Activated T-cell treated with anti-CD3 and anti-CD28 coated beads, Interleukin-2, amount 50 U/mL, for 24 hours (primary cell): Measurements from ENCODE around the gene RAB29.
A peak's percentile ranks its signal among the peaks of the same experiment; 100 is the strongest.
"Not testable (repeated sequence)": the region's sequence is repeated elsewhere in the genome, so short reads cannot be mapped to it uniquely, and the experiment has no call there.

Experiments
- DNase-seq: peaks from one replicate; pipeline ENCODE4 v3.0.0-alpha.2; 2020
- H3K27ac Mint-ChIP-seq: 2 replicates; pipeline ENCODE4 v1.8.0; 2020; ENCODE audit warnings: mild to moderate bottlenecking, mixed read lengths
- H3K27me3 Mint-ChIP-seq: 2 replicates; pipeline ENCODE4 v1.8.0; 2020; ENCODE audit warnings: mixed read lengths
- H3K36me3 Mint-ChIP-seq: 2 replicates; pipeline ENCODE4 v1.8.0; 2020; ENCODE audit warnings: low read depth, mixed read lengths
- H3K4me1 Mint-ChIP-seq: 2 replicates; pipeline ENCODE4 v1.8.0; 2020; ENCODE audit warnings: low read depth, mixed read lengths
- H3K4me3 Mint-ChIP-seq: 2 replicates; pipeline ENCODE4 v1.8.0; 2020; ENCODE audit warnings: mild to moderate bottlenecking, moderate library complexity, mixed read lengths
- H3K9me3 Mint-ChIP-seq: 2 replicates; pipeline ENCODE4 v1.8.0; 2020; ENCODE audit warnings: mixed read lengths

The RAB29 gene

GRCh38 chr1:205775015-205775716 lies at the start of gene RAB29:
TSS of gene RAB29 (minus strand) at chr1:205775482. CDS start at chr1:205774956, 526 bp downstream.
- Mint-ChIP-seq H3K4me3 (peak within 1 kb of the TSS; percentile 88), H3K27ac (peak within 1 kb of the TSS; percentile 91), H3K27me3 (no peaks in the 10 kb centered on the region), H3K4me1 (peaks cover 49% of the 10 kb centered on the region), H3K36me3 (peaks cover 27% of the 10 kb centered on the region), H3K9me3 (no peaks in the 10 kb centered on the region)
- DNase-seq = peak; percentile 83

GRCh38 chr1:205824180-205824579 lies 48.9 kb upstream of the RAB29 start:
- no peaks in the 10 kb centered on the region for H3K9me3 Mint-ChIP-seq
- no peak overlapping the region for H3K4me3 Mint-ChIP-seq
- H3K27me3 Mint-ChIP-seq = no peaks in the 10 kb centered on the region
- H3K4me1 Mint-ChIP-seq = peaks cover 12% of the 10 kb centered on the region
- H3K27ac Mint-ChIP-seq = no peak overlapping the region
- DNase-seq = no peak
- no peaks in the 10 kb centered on the region for H3K36me3 Mint-ChIP-seq

DNA sequence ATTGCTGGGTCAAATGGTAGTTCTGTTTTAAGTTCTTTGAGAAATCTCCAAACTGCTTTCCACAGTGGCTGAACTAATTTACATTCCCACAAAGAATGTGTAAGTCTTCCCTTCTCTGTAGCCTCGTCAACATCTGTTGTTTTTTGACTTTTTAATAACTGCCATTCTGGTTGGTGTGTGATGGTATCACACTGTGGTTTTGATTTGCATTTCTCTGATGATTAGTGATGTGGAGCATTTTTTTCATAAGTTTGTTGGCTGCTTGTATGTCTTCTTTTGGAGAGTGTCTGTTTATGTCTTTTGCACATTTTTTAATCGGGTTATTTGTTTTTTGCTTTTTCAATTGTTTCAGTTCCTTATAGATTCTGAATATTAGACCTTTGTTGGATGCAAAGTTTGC lies 48.0 kb upstream of the RAB29 start:
- not testable (repeated sequence) for H3K27me3 Mint-ChIP-seq, DNase-seq, H3K9me3 Mint-ChIP-seq, H3K4me3 Mint-ChIP-seq, H3K36me3 Mint-ChIP-seq
- Mint-ChIP-seq H3K27ac (peak overlapping the region; percentile 8), H3K4me1 (peaks cover 12% of the 10 kb centered on the region)

GRCh38 chr1:205822397-205822796 lies 47.1 kb upstream of the RAB29 start:
- Mint-ChIP-seq H3K36me3 (no peaks in the 10 kb centered on the region), H3K4me3 (no peak overlapping the region), H3K4me1 (peaks cover 12% of the 10 kb centered on the region), H3K27me3 (no peaks in the 10 kb centered on the region), H3K9me3 (no peaks in the 10 kb centered on the region), H3K27ac (no peak overlapping the region)
- DNase-seq = no peak

- H3K4me1 Mint-ChIP-seq = peaks cover 9% of the 10 kb centered on the region
- H3K36me3 Mint-ChIP-seq = peaks cover 7% of the 10 kb centered on the region
- DNase-seq = no peak
- no peak overlapping the region for H3K27ac Mint-ChIP-seq
- H3K4me3 Mint-ChIP-seq = no peak overlapping the region
- no peaks in the 10 kb centered on the region for H3K9me3 Mint-ChIP-seq
- H3K27me3 Mint-ChIP-seq = no peaks in the 10 kb centered on the region
These were observed 42.7 kb upstream of the RAB29 start for GRCh38 chr1:205817988-205818387.

DNA sequence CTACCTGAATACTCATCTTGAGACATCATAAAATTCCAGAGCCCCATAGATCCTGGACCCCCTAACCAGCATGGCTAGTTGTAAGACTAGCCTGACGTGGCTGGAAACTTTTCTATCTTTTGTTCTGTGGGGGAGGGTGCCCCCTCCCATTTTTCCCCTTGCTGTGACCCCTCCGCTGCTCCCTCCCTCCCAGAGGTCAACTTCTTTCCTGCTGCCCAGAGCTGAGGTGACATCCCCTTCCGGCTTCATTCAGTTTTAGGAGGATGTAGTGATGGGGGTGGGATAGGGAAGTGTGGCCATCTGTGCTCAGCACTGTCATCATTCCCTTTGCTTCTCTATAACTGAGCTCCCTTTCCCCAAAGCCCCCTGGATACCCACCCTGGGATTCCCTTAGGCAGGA lies 42.1 kb upstream of the RAB29 start:
- H3K4me1 Mint-ChIP-seq = peaks cover 10% of the 10 kb centered on the region
- H3K9me3 Mint-ChIP-seq = no peaks in the 10 kb centered on the region
- H3K4me3 Mint-ChIP-seq = no peak overlapping the region
- no peak overlapping the region for H3K27ac Mint-ChIP-seq
- no peak for DNase-seq
- no peaks in the 10 kb centered on the region for H3K27me3 Mint-ChIP-seq
- peaks cover 9% of the 10 kb centered on the region for H3K36me3 Mint-ChIP-seq

DNA sequence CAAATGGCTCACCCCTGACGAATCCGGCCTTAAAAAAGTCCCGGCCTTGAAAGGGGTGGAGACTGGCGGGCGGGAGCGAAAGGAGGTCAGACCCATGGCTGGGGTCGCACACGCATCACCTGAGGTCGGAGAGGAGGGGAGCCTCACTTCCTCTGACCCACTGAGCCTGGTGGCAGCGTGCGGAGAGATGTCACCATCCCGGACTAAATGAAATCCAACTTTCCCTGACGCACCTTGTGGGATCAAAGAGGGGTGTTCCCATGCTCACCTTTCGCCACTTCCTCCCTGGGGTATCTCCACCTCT lies 38.4 kb upstream of the RAB29 start:
- Mint-ChIP-seq H3K4me3 (peak overlapping the region; percentile 92), H3K27me3 (no peaks in the 10 kb centered on the region), H3K27ac (peak overlapping the region; percentile 79), H3K4me1 (peaks cover 46% of the 10 kb centered on the region), H3K36me3 (peaks cover 39% of the 10 kb centered on the region), H3K9me3 (no peaks in the 10 kb centered on the region)
- DNase-seq = no peak

- DNase-seq = peak; percentile 93
- H3K36me3 Mint-ChIP-seq = peaks cover 44% of the 10 kb centered on the region
- no peaks in the 10 kb centered on the region for H3K27me3 Mint-ChIP-seq
- H3K4me1 Mint-ChIP-seq = peaks cover 52% of the 10 kb centered on the region
- H3K4me3 Mint-ChIP-seq = peak within 1 kb of the TSS; percentile 92
- peak within 1 kb of the TSS; percentile 94 for H3K27ac Mint-ChIP-seq
- H3K9me3 Mint-ChIP-seq = no peaks in the 10 kb centered on the region
These were observed 37.8 kb upstream of the RAB29 start, which contains the start of gene SLC41A1 for GRCh38 chr1:205812878-205813754. TSS of gene SLC41A1 (minus strand) at chr1:205813198. CDS start at chr1:205810441, 2,757 bp downstream.

GRCh38 chr1:205812271-205812877 lies 37.1 kb upstream of the RAB29 start:
- peak; percentile 62 for DNase-seq
- no peaks in the 10 kb centered on the region for H3K27me3 Mint-ChIP-seq
- peak overlapping the region; percentile 94 for H3K27ac Mint-ChIP-seq
- H3K4me1 Mint-ChIP-seq = peaks cover 56% of the 10 kb centered on the region
- H3K36me3 Mint-ChIP-seq = peaks cover 50% of the 10 kb centered on the region
- H3K4me3 Mint-ChIP-seq = peak overlapping the region; percentile 92
- no peaks in the 10 kb centered on the region for H3K9me3 Mint-ChIP-seq

DNA sequence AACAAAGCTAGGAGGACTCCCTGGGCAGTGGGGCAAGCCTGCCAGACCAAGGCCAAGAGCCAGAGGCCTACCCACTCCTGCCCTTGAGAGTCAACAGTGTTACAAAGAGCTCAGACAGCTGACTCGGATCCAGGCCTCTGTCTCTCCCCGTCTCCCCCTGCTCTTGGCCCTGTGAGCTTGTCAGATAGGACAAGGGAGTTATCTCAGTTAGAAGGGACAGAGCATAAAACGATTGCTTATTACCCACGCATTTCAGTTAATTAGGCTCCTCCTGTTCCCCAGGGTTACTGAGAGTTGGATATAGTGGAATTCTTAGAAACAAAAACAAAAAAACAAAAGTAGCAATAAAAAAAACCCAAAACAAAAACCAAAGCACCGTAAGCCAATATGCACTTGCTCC lies 36.4 kb upstream of the RAB29 start:
- no peaks in the 10 kb centered on the region for H3K27me3 Mint-ChIP-seq
- H3K4me3 Mint-ChIP-seq = peak overlapping the region; percentile 92

GRCh38 chr1:205810448-205811157 lies 35.3 kb upstream of the RAB29 start:
- no peak for DNase-seq
- Mint-ChIP-seq H3K4me1 (peaks cover 73% of the 10 kb centered on the region), H3K9me3 (no peaks in the 10 kb centered on the region), H3K36me3 (peaks cover 61% of the 10 kb centered on the region), H3K27me3 (no peaks in the 10 kb centered on the region), H3K27ac (peak overlapping the region; percentile 61), H3K4me3 (peak overlapping the region; percentile 92)

More for the DNA sequence above, 36.4 kb upstream of the RAB29 start:
- no peak for DNase-seq
- H3K27ac Mint-ChIP-seq = peak overlapping the region; percentile 94
- no peaks in the 10 kb centered on the region for H3K9me3 Mint-ChIP-seq
- H3K36me3 Mint-ChIP-seq = peaks cover 57% of the 10 kb centered on the region
- peaks cover 63% of the 10 kb centered on the region for H3K4me1 Mint-ChIP-seq

- Mint-ChIP-seq H3K36me3 (peaks cover 61% of the 10 kb centered on the region), H3K27ac (no peak overlapping the region), H3K9me3 (no peaks in the 10 kb centered on the region), H3K4me3 (no peak overlapping the region), H3K27me3 (no peaks in the 10 kb centered on the region), H3K4me1 (peaks cover 80% of the 10 kb centered on the region)
- DNase-seq = no peak
These were observed 34.7 kb upstream of the RAB29 start for GRCh38 chr1:205809942-205810345.

GRCh38 chr1:205809469-205809868 lies 34.2 kb upstream of the RAB29 start:
- H3K36me3 Mint-ChIP-seq = peaks cover 63% of the 10 kb centered on the region
- H3K27me3 Mint-ChIP-seq = no peaks in the 10 kb centered on the region
- DNase-seq = no peak
- H3K4me3 Mint-ChIP-seq = no peak overlapping the region
- H3K4me1 Mint-ChIP-seq = peaks cover 83% of the 10 kb centered on the region
- no peak overlapping the region for H3K27ac Mint-ChIP-seq
- no peaks in the 10 kb centered on the region for H3K9me3 Mint-ChIP-seq

DNA sequence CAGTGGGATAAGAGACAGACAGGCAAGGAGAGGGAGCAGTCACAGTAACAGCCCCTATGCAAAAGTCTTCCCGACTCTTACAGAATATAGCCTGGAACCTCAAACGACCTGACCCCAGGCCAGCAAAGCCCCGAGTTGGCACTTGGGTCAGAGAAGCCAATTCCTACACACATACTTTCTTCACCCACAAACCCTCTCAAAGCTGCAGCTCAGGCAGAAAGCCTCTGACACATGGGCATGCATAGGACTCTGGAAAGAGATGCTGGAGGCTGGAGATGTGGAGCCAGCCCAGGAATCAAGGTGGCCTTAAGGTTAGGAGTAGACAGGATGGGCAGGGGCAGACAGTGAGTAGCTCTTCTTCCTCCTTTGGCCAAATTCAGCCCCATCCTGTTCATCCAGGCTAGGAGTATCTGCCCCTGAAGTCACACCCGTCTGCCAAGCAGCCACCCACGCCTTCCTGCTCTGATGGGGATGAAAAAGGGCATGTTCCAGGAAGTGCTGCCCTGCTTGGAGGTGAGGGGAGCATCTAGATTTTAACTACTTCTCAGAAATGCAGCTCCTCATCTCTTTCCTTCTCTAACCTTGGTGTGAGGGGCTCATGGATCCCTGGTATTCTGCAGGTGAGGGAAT lies 29.9 kb upstream of the RAB29 start:
- Mint-ChIP-seq H3K4me1 (peaks cover 63% of the 10 kb centered on the region), H3K27me3 (no peaks in the 10 kb centered on the region), H3K36me3 (peaks cover 58% of the 10 kb centered on the region), H3K4me3 (peak overlapping the region; percentile 57), H3K9me3 (no peaks in the 10 kb centered on the region), H3K27ac (peak overlapping the region; percentile 91)
- DNase-seq = peak; percentile 53
